Heart left ventricle (tissue), 16 donors: ENCODE results near the gene CHMP3. TPM values are rescaled to one million over a fixed set of nuclear protein-coding genes. Genes with fewer than 3 reads are reported as not detected.

Source experiments
- ATAC-seq, 4 donors: fragments of 200-7000 bp; cut with Tn5 transposase; one replicate each; pipeline ENCODE4 v1.9.1; 2020 to 2022; ENCODE audit warnings: moderate library complexity in 4 of 4, mild to moderate bottlenecking in 3 of 4, moderate number of reproducible peaks in 1 of 4
- DNase-seq, 5 donors: peaks; one replicate each; pipeline ENCODE4 v3.0.0-alpha.2; 2020
- H3K27ac ChIP-seq, 12 donors: fragments of 200-600 bp; sonication (generic) in 4 of 12; one replicate each; pipeline versions ENCODE4 v1.5.0 to v1.8.0; 2016 to 2022; ENCODE audit warnings: mild to moderate bottlenecking in 2 of 12
- H3K27me3 ChIP-seq, 9 donors: fragments of 200-600 bp; sonication (generic) in 2 of 9; one replicate each; pipeline versions ENCODE4 v1.5.1 to v1.8.0; 2016 to 2022; ENCODE audit warnings: mild to moderate bottlenecking in 3 of 9
- H3K36me3 ChIP-seq, 9 donors: fragments of 200-600 bp; sonication (generic) in 2 of 9; one replicate each; pipeline versions ENCODE4 v1.5.0 to v1.8.0; 2018 to 2022; ENCODE audit warnings: mild to moderate bottlenecking in 2 of 9
- H3K4me1 ChIP-seq, 12 donors: fragments of 200-600 bp; sonication (generic) in 4 of 12; one replicate each; pipeline versions ENCODE4 v1.5.0 to v1.8.0; 2016 to 2022; ENCODE audit warnings: mild to moderate bottlenecking in 3 of 12
- H3K4me3 ChIP-seq, 12 donors: fragments of 200-600 bp; sonication (generic) in 4 of 12; one replicate each; pipeline versions ENCODE4 v1.5.0 to v1.8.0; 2017 to 2022; ENCODE audit warnings: mild to moderate bottlenecking in 9 of 12, moderate library complexity in 4 of 12
- H3K9me3 ChIP-seq, 12 donors: fragments of 200-600 bp; sonication (generic) in 4 of 12; one replicate each; pipeline versions ENCODE4 v1.5.0 to v1.8.0; 2016 to 2022; ENCODE audit warnings: mild to moderate bottlenecking in 1 of 12
- CTCF ChIP-seq, 12 donors: fragments of 200-600 bp; sonication (generic) in 4 of 12; IDR thresholded peaks; one replicate each; pipeline versions ENCODE4 v1.5.0 to v1.8.0; 2018 to 2022; ENCODE audit warnings: antibody characterized with exemption in 12 of 12, mild to moderate bottlenecking in 5 of 12
- POLR2A ChIP-seq, 2 donors: fragments of 450-650 bp; IDR thresholded peaks; one replicate each; pipeline ENCODE4 v1.6.1; 2017; ENCODE audit warnings: antibody characterized with exemption in 2 of 2, mild to moderate bottlenecking in 2 of 2, moderate library complexity in 2 of 2
- WGBS, 4 donors: extraction: QIAGEN DNeasy Blood & Tissue Kit in 2 of 4; methylation state at CpG; one replicate each; pipeline versions ENCODE4 v1.1.5 to v1.1.7; 2013 to 2018; 5-methylcytosine and 5-hydroxymethylcytosine counted together
- intact Hi-C, 10 donors: fragments of 100-400 bp; cut with DNase I; formaldehyde crosslinking; loops; one replicate each; pipeline versions ENCODE4 v1.11.1 to v1.14.2; 2022
- polyA plus RNA-seq, 2 donors: library from polyadenylated mRNA; stranded (reverse); fragments of 200-250 nt; gene quantifications; one replicate each; pipeline ENCODE4 v1.2.3, GENCODE V29; 2013
- total RNA-seq, 9 donors: library from RNA; depleted of rRNA in 2 of 9; stranded (reverse); fragments of >200 nt in 2 of 9; fragmentation: NEBNext Ultra II Directional in 3 of 9; extraction: Animal tissue kit (Norgen Biotek cat#: 25700) in 3 of 9; gene quantifications; one replicate each; pipeline versions ENCODE4 v1.1.0 to v1.2.4, GENCODE V29; 2016 to 2023
- donor health status: ischemic (EF 13 %, LVEDD 7.1; RV severe dilation, severe dysfunction).
- donor health status: healthy with polysubstance abuse.
- donor health status: DM: no; HTN: yes; CAD: no.
- donor health status: DM: no; HTN: no; CAD: no.
- donor health status: ischemic (EF 25% LVEDD 6.9; RV normal size, moderate dysfunction).
- donor health status: ischemic (EF 25% LVEDD 5.7; RV mildly dilated, moderate dysfunction).
- donor health status: healthy.
- donor health status: DM: yes; HTN: yes; CAD: no.
- donor health status: ischemic (EF 35%, LVEDD 5.7; RV mildly dilated, moderate dysfunction).
- donor health status: nonischemic (EF 11% LVEDD 7.7; RV severe dilation, severe dysfunction).
- donor health status: DM: yes; HTN: yes; CAD: no.
- donor health status: PGD.
- donor health status: ischemic (EF 29% LVEDD 5.4; RV normal size, mild dysfunction).
- donor health status: nonischemic (EF 23%, LVEDD 6.1; RV moderate dilation, normal function).

Gene CHMP3
- total and polyA plus RNA-seq, 11 donors, result 50.0 to 178 (median 144) TPM

DNA sequence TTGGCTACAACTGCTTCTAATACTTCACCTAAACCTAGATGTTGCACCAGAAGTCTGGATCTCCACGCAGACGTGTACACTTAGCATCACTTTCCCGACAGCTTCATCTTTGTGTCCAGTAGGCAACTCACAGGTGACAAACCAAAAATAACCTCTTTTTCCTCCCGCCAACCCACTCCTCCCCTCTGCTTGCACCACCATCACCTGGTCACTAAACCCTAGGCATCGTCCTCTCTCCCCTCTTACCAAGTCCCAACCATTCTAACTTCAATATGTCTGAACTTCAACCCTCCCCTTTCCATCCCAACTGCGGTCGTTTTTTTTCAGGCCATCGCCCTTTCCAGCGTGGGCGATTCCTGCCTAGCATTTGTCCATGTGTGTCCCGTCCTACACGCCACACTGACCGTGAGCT lies 413 bp upstream of the CHMP3 start:
- H3K4me1 ChIP-seq, result peaks cover 0 to 44% (median 27%) of the 10 kb centered on the region in 12 donors
- peak overlapping the region in 11 of 12 donors; percentile 98 to 100 (median 99) for H3K27ac ChIP-seq
- WGBS, 4 donors, result 69 to 79% (median 73%) methylated on average over 13 of the region's 13 CpGs

GRCh38 chr2:86562485-86562921 lies 740 bp downstream of the CHMP3 start:
- TF ChIP-seq POLR2A (IDR thresholded peaks at IDR 0.05) (no peak), CTCF (IDR thresholded peaks at IDR 0.05) (no peak)
- ATAC-seq, result no peak
- peak overlapping the region; percentile 67 to 97 (median 80) for H3K4me3 ChIP-seq
- DNase-seq, result no peak
- H3K27ac ChIP-seq, result peak overlapping the region; percentile 98 to 100 (median 99)
- 0 to 1% (median 0%) methylated on average over 14 to 16 of the region's 16 CpGs for WGBS, 4 donors
- no peaks in the 10 kb centered on the region for H3K27me3 ChIP-seq
- peaks cover 0 to 53% (median 29%) of the 10 kb centered on the region in 12 donors for H3K4me1 ChIP-seq
- intact Hi-C loops, result loop anchor here in 8 of 10 donors (2.0 to 10.0 kb wide), 11 partner anchors 35 to 340 kb away; partner anchors contain the start of genes RNF103 (in 5 of the 8) and KDM3A (in 3 of the 8)
- no peaks in the 10 kb centered on the region for H3K9me3 ChIP-seq
- H3K36me3 ChIP-seq, result peaks cover 0 to 6% (median 0%) of the 10 kb centered on the region in 9 donors

More for the DNA sequence above, 413 bp upstream of the CHMP3 start:
- H3K9me3 ChIP-seq, result no peaks in the 10 kb centered on the region
- H3K36me3 ChIP-seq, result peaks cover 0 to 6% (median 0%) of the 10 kb centered on the region in 9 donors
- peak overlapping the region in 11 of 12 donors; percentile 71 to 97 (median 81) for H3K4me3 ChIP-seq
- no peak for TF ChIP-seq POLR2A (IDR thresholded peaks at IDR 0.05)
- no peak for TF ChIP-seq CTCF (IDR thresholded peaks at IDR 0.05)
- DNase-seq, result no peak
- H3K27me3 ChIP-seq, result no peaks in the 10 kb centered on the region
- no peak for ATAC-seq
- intact Hi-C loops, result loop anchor here in 8 of 10 donors (2.0 to 10.0 kb wide), 11 partner anchors 34 to 341 kb away; partner anchors contain the start of genes RNF103 (in 5 of the 8) and KDM3A (in 3 of the 8)

DNA sequence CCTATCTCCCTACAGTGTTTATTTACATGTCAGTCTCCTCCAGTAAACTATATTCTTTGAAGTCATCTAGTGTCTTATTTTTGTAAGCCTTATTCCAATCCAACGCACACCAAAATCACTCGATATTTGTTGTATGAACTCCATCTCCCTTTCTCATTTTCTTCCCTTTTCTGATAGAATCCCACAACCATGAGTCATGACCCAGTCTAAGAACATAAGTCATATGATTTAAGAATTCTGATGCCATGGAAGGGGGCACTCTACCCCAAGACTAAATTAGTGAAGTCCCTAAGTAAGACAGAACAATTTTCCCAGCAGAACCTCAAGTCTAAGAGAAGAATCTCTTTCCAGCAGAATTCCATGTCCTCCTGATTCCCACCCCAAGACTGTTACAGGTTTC lies 5.4 kb downstream of the CHMP3 start:
- H3K4me3 ChIP-seq, result no peak overlapping the region
- no peak for DNase-seq
- peaks cover 0 to 51% (median 24%) of the 10 kb centered on the region in 12 donors for H3K4me1 ChIP-seq
- no peak for ATAC-seq
- no peak overlapping the region for H3K27ac ChIP-seq
- intact Hi-C loops, result no loop called here
- TF ChIP-seq POLR2A (IDR thresholded peaks at IDR 0.05) (no peak), CTCF (IDR thresholded peaks at IDR 0.05) (no peak)
- H3K36me3 ChIP-seq, result peaks cover 0 to 6% (median 0%) of the 10 kb centered on the region in 9 donors
- H3K27me3 ChIP-seq, result no peaks in the 10 kb centered on the region
- no peaks in the 10 kb centered on the region for H3K9me3 ChIP-seq
- 97 to 100% (median 98%) methylated on average over 2 of the region's 2 CpGs for WGBS, 4 donors

GRCh38 chr2:86556508-86556907 lies 6.7 kb downstream of the CHMP3 start:
- intact Hi-C loops, result no loop called here
- H3K36me3 ChIP-seq, result peaks cover 0 to 6% (median 0%) of the 10 kb centered on the region in 9 donors
- no peak for TF ChIP-seq POLR2A (IDR thresholded peaks at IDR 0.05)
- no peak for TF ChIP-seq CTCF (IDR thresholded peaks at IDR 0.05)
- no peak overlapping the region for H3K27ac ChIP-seq
- H3K9me3 ChIP-seq, result no peaks in the 10 kb centered on the region
- 93 to 97% (median 95%) methylated on average over 16 of the region's 16 CpGs for WGBS, 4 donors
- ATAC-seq, result no peak
- peaks cover 0 to 49% (median 16%) of the 10 kb centered on the region in 12 donors for H3K4me1 ChIP-seq
- DNase-seq, result no peak
- H3K27me3 ChIP-seq, result no peaks in the 10 kb centered on the region
- no peak overlapping the region for H3K4me3 ChIP-seq
